ENCODE measurements around the gene POMT1.

The POMT1 gene

GRCh38 chr9:131478421-131478868 lies 24.3 kb upstream of the POMT1 start:
- Histone ChIP-seq H3K79me2 (peaks cover 5% of the 10 kb centered on the region), H3K9me3 (ENCODE audit: control insufficient read depth, low read length) (no peaks in the 10 kb centered on the region), H3K4me1 (no peaks in the 10 kb centered on the region), H3K36me3 (ENCODE audit: control insufficient read depth, insufficient read depth, low read length) (no peaks in the 10 kb centered on the region), H3K27me3 (ENCODE audit: control insufficient read depth, insufficient read depth, low read length) (no peaks in the 10 kb centered on the region), H3K27ac (no peak overlapping the region), H3K9ac (no peak overlapping the region), H3K4me2 (ENCODE audit: low read length) (no peak overlapping the region), H3K4me3 (ENCODE audit: low read depth, low read length) (no peak overlapping the region), H2AFZ (no peak overlapping the region)
- TF ChIP-seq, protein P1, sequence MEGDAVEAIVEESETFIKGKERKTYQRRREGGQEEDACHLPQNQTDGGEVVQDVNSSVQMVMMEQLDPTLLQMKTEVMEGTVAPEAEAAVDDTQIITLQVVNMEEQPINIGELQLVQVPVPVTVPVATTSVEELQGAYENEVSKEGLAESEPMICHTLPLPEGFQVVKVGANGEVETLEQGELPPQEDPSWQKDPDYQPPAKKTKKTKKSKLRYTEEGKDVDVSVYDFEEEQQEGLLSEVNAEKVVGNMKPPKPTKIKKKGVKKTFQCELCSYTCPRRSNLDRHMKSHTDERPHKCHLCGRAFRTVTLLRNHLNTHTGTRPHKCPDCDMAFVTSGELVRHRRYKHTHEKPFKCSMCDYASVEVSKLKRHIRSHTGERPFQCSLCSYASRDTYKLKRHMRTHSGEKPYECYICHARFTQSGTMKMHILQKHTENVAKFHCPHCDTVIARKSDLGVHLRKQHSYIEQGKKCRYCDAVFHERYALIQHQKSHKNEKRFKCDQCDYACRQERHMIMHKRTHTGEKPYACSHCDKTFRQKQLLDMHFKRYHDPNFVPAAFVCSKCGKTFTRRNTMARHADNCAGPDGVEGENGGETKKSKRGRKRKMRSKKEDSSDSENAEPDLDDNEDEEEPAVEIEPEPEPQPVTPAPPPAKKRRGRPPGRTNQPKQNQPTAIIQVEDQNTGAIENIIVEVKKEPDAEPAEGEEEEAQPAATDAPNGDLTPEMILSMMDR (IDR thresholded peaks at IDR 0.05), result peak; percentile 17

DNA sequence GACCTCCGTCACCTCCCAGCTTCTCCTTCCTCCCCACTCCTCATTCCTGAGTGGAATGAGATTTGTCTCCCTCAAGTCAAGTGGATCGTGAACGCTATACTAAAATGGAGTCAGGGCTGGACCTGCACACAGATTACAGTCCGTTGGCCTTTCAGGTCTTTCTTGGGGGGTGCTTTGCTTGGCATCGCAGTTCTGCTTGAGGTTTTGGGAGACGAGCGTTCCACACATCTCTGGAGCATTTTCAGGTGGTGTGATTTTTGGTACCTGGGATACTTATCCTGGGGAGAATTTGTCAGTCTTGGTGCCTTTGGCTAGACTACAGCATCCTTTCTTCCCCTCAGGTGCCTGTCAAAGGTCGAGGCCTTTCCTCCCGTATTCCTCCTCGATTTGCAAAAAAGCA lies 23.8 kb upstream of the POMT1 start:
- TF ChIP-seq, protein P1 (IDR thresholded peaks at IDR 0.05), result no peak
- no peak overlapping the region for H3K9ac ChIP-seq
- H3K4me3 ChIP-seq (ENCODE audit: low read depth, low read length), result no peak overlapping the region
- H3K36me3 ChIP-seq (ENCODE audit: control insufficient read depth, insufficient read depth, low read length), result no peaks in the 10 kb centered on the region
- H3K27me3 ChIP-seq (ENCODE audit: control insufficient read depth, insufficient read depth, low read length), result no peaks in the 10 kb centered on the region
- H3K9me3 ChIP-seq (ENCODE audit: control insufficient read depth, low read length), result no peaks in the 10 kb centered on the region
- H2AFZ ChIP-seq, result no peak overlapping the region
- no peaks in the 10 kb centered on the region for H3K4me1 ChIP-seq
- H3K79me2 ChIP-seq, result peaks cover 5% of the 10 kb centered on the region
- no peak overlapping the region for H3K4me2 ChIP-seq (ENCODE audit: low read length)
- no peak overlapping the region for H3K27ac ChIP-seq

- no peaks in the 10 kb centered on the region for H3K36me3 ChIP-seq (ENCODE audit: control insufficient read depth, insufficient read depth, low read length)
- no peak overlapping the region for H3K9ac ChIP-seq
- peaks cover 5% of the 10 kb centered on the region for H3K79me2 ChIP-seq
- H3K4me2 ChIP-seq (ENCODE audit: low read length), result no peak overlapping the region
- H3K4me3 ChIP-seq (ENCODE audit: low read depth, low read length), result no peak overlapping the region
- TF ChIP-seq, protein P1 (IDR thresholded peaks at IDR 0.05), result no peak
- no peak overlapping the region for H2AFZ ChIP-seq
- H3K4me1 ChIP-seq, result no peaks in the 10 kb centered on the region
- no peaks in the 10 kb centered on the region for H3K9me3 ChIP-seq (ENCODE audit: control insufficient read depth, low read length)
- no peak overlapping the region for H3K27ac ChIP-seq
- no peaks in the 10 kb centered on the region for H3K27me3 ChIP-seq (ENCODE audit: control insufficient read depth, insufficient read depth, low read length)
Measured at GRCh38 chr9:131480258-131480657, 22.5 kb upstream of the POMT1 start.

DNA sequence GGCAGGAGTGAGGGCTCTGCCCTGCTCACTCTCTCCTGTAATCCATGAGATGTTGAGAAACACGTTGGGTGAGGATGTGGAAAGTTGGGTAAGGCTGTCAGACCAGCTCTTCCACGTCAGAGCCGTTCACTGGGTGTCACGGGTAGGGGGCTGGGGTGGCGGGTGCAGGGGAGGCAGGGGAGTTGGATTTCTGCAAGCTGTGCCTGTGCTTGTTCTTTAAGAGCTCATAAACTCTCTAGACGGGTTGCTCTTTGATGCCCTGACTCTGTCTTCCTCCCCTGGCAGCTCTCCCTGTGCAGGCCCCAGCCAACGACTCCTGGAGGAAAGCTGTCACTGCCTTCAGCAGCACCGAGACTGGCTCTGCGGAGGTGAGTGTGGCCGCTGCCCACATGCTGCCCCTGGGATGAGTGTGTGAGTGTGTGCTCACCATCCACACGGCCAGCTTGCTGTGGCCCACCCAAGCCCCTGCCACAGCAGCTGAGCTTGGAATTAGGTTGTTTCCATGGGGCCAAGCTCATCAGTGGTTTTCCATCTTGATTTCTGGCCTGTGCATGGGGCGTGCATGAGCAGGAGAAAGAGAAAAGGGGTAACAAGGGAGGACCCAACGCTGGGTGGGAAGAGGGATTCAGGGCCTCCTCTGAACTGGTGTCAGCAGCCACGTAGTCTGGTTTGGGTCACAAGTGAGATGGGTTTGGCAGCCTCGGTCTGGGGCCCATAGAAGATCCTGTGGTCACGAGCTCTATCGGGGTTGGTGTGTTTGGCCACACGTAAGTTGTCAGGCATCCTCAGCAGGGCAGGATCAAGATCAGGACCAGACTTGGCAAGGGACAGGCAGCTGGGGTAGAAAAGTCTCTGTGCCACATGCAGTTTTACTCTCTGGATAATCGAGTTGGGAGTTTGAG lies 21.0 kb upstream of the POMT1 start:
- Histone ChIP-seq H3K27me3 (ENCODE audit: control insufficient read depth, insufficient read depth, low read length) (no peaks in the 10 kb centered on the region), H3K4me2 (ENCODE audit: low read length) (no peak overlapping the region), H3K36me3 (ENCODE audit: control insufficient read depth, insufficient read depth, low read length) (no peaks in the 10 kb centered on the region), H2AFZ (no peak overlapping the region), H3K4me1 (no peaks in the 10 kb centered on the region), H3K9me3 (ENCODE audit: control insufficient read depth, low read length) (no peaks in the 10 kb centered on the region), H3K79me2 (peaks cover 5% of the 10 kb centered on the region), H3K27ac (no peak overlapping the region), H3K4me3 (ENCODE audit: low read depth, low read length) (no peak overlapping the region), H3K9ac (no peak overlapping the region)
- TF ChIP-seq, protein P1 (IDR thresholded peaks at IDR 0.05), result no peak

Data from parathyroid adenoma (tissue), 2 donors.